Measurements from ENCODE around the gene CTNNA2.
A peak's percentile ranks its signal among the peaks of the same experiment; 100 is the strongest.

Gene CTNNA2

DNA sequence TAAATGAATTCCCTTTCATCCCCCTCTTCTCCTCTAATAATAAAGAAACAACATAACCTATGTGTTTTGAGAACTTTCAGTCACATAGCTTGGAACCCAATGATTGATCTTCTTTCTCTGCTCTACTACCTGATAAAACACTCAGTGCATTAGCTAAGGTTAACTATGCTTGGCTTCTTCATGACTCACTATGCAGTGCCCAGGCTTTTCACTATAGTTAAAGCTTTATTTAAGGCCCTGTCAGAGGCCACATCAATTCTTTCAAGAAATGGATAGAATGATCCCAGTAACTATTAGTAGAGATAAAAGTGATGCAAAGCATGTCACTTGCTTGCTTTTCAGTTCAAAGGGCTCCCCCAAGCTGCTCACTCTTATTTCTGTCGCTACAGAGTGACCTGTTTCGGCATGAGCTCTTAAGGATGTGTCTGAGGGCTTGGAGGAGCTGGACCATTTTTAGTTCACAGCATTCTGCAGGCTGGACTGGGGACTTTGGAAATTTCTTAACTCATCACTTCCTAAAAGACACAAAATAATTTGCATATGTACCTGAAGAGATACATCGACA lies 407.7 kb downstream of the CTNNA2 start:
- no peak overlapping the region for H3K4me3 ChIP-seq (ENCODE audit: low read depth, low read length)
- TF ChIP-seq, protein P1, sequence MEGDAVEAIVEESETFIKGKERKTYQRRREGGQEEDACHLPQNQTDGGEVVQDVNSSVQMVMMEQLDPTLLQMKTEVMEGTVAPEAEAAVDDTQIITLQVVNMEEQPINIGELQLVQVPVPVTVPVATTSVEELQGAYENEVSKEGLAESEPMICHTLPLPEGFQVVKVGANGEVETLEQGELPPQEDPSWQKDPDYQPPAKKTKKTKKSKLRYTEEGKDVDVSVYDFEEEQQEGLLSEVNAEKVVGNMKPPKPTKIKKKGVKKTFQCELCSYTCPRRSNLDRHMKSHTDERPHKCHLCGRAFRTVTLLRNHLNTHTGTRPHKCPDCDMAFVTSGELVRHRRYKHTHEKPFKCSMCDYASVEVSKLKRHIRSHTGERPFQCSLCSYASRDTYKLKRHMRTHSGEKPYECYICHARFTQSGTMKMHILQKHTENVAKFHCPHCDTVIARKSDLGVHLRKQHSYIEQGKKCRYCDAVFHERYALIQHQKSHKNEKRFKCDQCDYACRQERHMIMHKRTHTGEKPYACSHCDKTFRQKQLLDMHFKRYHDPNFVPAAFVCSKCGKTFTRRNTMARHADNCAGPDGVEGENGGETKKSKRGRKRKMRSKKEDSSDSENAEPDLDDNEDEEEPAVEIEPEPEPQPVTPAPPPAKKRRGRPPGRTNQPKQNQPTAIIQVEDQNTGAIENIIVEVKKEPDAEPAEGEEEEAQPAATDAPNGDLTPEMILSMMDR (IDR thresholded peaks at IDR 0.05; ENCODE audit: borderline replicate concordance, insufficient read depth, low read depth, low read length): no peak

DNA sequence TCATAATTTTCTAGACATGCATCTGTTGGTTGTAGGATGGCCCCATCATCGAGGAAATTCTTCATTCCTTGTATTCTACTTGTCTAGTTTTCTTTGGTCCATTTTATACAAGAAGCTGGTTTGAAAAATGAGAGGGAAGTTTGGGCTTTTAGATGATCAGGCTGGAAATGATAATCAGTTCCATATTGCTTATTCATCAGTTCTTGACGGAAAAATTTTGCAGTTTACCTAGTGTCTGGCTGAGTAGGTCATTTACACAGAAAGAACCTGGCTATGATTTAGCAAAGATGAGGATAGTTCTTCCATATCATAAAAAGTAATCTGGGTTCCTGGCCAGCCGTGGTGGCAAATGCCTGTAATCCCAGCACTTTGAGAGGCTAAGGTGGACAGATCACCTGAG lies 416.8 kb downstream of the CTNNA2 start:
- TF ChIP-seq, protein P1 (IDR thresholded peaks at IDR 0.05; ENCODE audit: borderline replicate concordance, insufficient read depth, low read depth, low read length): no peak
- no peak overlapping the region for H3K4me3 ChIP-seq (ENCODE audit: low read depth, low read length)

- TF ChIP-seq, protein P1 (IDR thresholded peaks at IDR 0.05; ENCODE audit: borderline replicate concordance, insufficient read depth, low read depth, low read length): no peak
- H3K4me3 ChIP-seq (ENCODE audit: low read depth, low read length): no peak overlapping the region
Measured at GRCh38 chr2:79935046-79935732, 422.3 kb downstream of the CTNNA2 start.

- H3K4me3 ChIP-seq (ENCODE audit: low read depth, low read length): no peak overlapping the region
Measured at GRCh38 chr2:79935771-79936657, 423.2 kb downstream of the CTNNA2 start.

GRCh38 chr2:79936715-79937114 lies 423.9 kb downstream of the CTNNA2 start:
- TF ChIP-seq, protein P1 (IDR thresholded peaks at IDR 0.05; ENCODE audit: borderline replicate concordance, insufficient read depth, low read depth, low read length): no peak
- H3K4me3 ChIP-seq (ENCODE audit: low read depth, low read length): no peak overlapping the region

More at GRCh38 chr2:79935771-79936657, 423.2 kb downstream of the CTNNA2 start:
- TF ChIP-seq, protein P1 (IDR thresholded peaks at IDR 0.05; ENCODE audit: borderline replicate concordance, insufficient read depth, low read depth, low read length): peak; percentile 72

- no peak overlapping the region for H3K4me3 ChIP-seq (ENCODE audit: low read depth, low read length)
- TF ChIP-seq, protein P1 (IDR thresholded peaks at IDR 0.05; ENCODE audit: borderline replicate concordance, insufficient read depth, low read depth, low read length): no peak
Measured at GRCh38 chr2:79938648-79939047, 425.8 kb downstream of the CTNNA2 start.
